ENCODE results near the gene HCFC1. TPM values are rescaled to one million over a fixed set of nuclear protein-coding genes. Genes with fewer than 3 reads are reported as not detected.

HCFC1 gene
- total and polyA plus RNA-seq, 9 of the 15 experiments (the other 6 are each of a cell fraction or from before 2014, with no cell fraction given), result 2.8 to 133 (median 17.1) TPM

GRCh38 chrX:153972368-153973126 is 929 bp upstream of the HCFC1 start, which contains the start of gene TMEM187 (continued):
- TF ChIP-seq MNT (conservative IDR thresholded peaks at IDR 0.05), result peak in 1 of 2 experiments; percentile 18; a peak in 1 of 4 replicates
- TF ChIP-seq THAP7 (CRISPR knock-in tag; IDR thresholded peaks at IDR 0.05), result peak; percentile 46; the same call in 1 of the 2 replicates
- TF ChIP-seq CHD7 (IDR thresholded peaks at IDR 0.05; ENCODE audit: low read depth, low read length), result no peak
- TF ChIP-seq HMGN3 (IDR thresholded peaks at IDR 0.05; ENCODE audit: borderline replicate concordance, extremely low read depth, insufficient read length, low read depth, low read length), result peak; percentile 37
- TF ChIP-seq MECOM (CRISPR knock-in tag; IDR thresholded peaks at IDR 0.05), result no peak
- TF ChIP-seq SMAD4 (CRISPR knock-in tag; conservative IDR thresholded peaks at IDR 0.05), result peak; percentile 27
- peak; percentile 43; the same call in 1 of the 2 replicates for TF ChIP-seq GTF2F1 (IDR thresholded peaks at IDR 0.05; ENCODE audit: low read depth, low read length)
- TF ChIP-seq HBP1 (CRISPR knock-in tag; IDR thresholded peaks at IDR 0.05), result no peak
- no peak for TF ChIP-seq ELF2 (CRISPR knock-in tag; IDR thresholded peaks at IDR 0.05)
- TF ChIP-seq TAF1 (IDR thresholded peaks at IDR 0.05; ENCODE audit: control insufficient read depth, extremely low read depth, insufficient read depth, low read length, severe bottlenecking), result peak; percentile 56
- peak; percentile 62 for TF ChIP-seq EGR1 (conservative IDR thresholded peaks at IDR 0.05)
